ENCODE data around the gene VAV2.

The VAV2 gene

GRCh38 chr9:133882849-133883755 lies 109.0 kb downstream of the VAV2 start:
- no peak overlapping the region for H3K4me3 ChIP-seq (ENCODE audit: low read length in 2 of 2)
- peak overlapping the region; percentile 34 for H3K9ac ChIP-seq (ENCODE audit: low read depth, low read length, poor library complexity)
- H2AFZ ChIP-seq (ENCODE audit: low read length): no peak overlapping the region
- H3K79me1 ChIP-seq (ENCODE audit: low read depth, low read length): peaks cover 27% of the 10 kb centered on the region
- no peak overlapping the region for H2BK120ac ChIP-seq (ENCODE audit: low read depth, low read length)
- H3K4me1 ChIP-seq (ENCODE audit: control insufficient read depth in 2 of 2, insufficient read depth in 1 of 2, low read depth in 1 of 2, low read length in 2 of 2): peaks cover 38 to 50% of the 10 kb centered on the region in 2 donors
- H3K9me3 ChIP-seq (replicated peaks in 1 of 2; ENCODE audit: control insufficient read depth in 2 of 2, insufficient read depth in 1 of 2, low read depth in 1 of 2, low read length in 2 of 2): no peaks in the 10 kb centered on the region
- H4K8ac ChIP-seq (ENCODE audit: low read depth, low read length): no peak overlapping the region
- no peak overlapping the region for H4K91ac ChIP-seq (ENCODE audit: low read depth, low read length, poor library complexity)
- no peaks in the 10 kb centered on the region for H3K36me3 ChIP-seq (replicated peaks in 1 of 2; ENCODE audit: control insufficient read depth in 2 of 2, insufficient read depth in 2 of 2, low read length in 2 of 2)
- H2AK5ac ChIP-seq (ENCODE audit: low read depth, low read length): peak overlapping the region; percentile 56
- no peak overlapping the region for H3K27ac ChIP-seq (replicated peaks; ENCODE audit: low read length)
- whole genome bisulfite sequencing, 2 donors (ENCODE audit: extremely low coverage in 2 of 2, insufficient read length in 2 of 2, insufficient replicate concordance in 1 of 2): no CpG with 5 or more reads among the region's 24 CpGs
- H3K23ac ChIP-seq (ENCODE audit: low read depth, low read length, poor library complexity): no peak overlapping the region
- no peak overlapping the region for H3K4me2 ChIP-seq (ENCODE audit: insufficient read depth, low read length, poor library complexity, severe bottlenecking)
- no peak for DNase-seq (ENCODE audit: low spot score)
- H2BK15ac ChIP-seq (ENCODE audit: low read length): no peak overlapping the region
- peak overlapping the region; percentile 94 for H3K18ac ChIP-seq (ENCODE audit: low read length)
- peak overlapping the region; percentile 32 for H3K14ac ChIP-seq (ENCODE audit: low read length)
- peak overlapping the region; percentile 94 for H2BK5ac ChIP-seq (ENCODE audit: low read length)
- no peaks in the 10 kb centered on the region for H3K27me3 ChIP-seq (ENCODE audit: control insufficient read depth in 3 of 3, insufficient read depth in 3 of 3, low read depth in 1 of 3, low read length in 3 of 3)
- no peak overlapping the region for H3K4ac ChIP-seq (ENCODE audit: low read length)
- H2BK12ac ChIP-seq (ENCODE audit: low read length): no peak overlapping the region

DNA sequence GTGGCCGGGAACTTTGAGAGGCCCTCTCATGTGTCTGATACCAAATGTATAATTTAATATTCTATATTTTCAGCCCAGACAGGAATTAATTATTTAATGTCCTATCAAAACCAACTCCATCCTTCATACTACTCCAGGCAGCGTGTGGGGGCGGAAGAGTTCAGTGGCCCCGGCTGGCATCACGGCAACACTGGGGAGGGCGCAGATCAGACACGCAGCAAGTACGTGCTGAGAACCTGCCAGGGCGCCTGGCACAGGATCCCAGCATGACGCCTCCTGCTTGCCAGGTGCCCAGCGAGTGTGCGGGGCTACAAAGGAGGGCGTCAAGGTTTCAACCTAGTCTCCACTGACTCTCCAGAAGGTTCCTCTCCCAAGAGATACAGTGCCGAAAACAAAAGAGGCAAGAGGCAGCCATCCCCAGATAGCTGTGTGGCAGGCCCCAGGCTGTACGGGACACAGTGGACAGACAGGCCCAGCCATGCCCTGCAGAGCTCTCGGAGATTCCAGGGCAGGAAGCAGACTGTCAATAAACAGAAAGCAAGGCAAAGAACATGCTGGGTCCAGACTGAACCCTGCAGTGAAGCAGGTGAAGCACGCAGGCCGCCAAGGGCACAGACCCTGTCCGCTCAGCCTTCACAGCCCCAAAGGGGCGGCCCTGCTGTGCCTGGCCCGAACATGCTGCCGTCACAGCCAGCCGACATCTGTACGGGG lies 110.3 kb downstream of the VAV2 start:
- peak overlapping the region; percentile 79 for H2AK5ac ChIP-seq (ENCODE audit: low read depth, low read length)
- H4K91ac ChIP-seq (ENCODE audit: low read depth, low read length, poor library complexity): peak overlapping the region; percentile 66
- H2AFZ ChIP-seq (ENCODE audit: low read length): no peak overlapping the region
- peak overlapping the region; percentile 94 for H2BK5ac ChIP-seq (ENCODE audit: low read length)
- no CpG with 5 or more reads among the region's 24 CpGs for WGBS, 2 donors (ENCODE audit: extremely low coverage in 2 of 2, insufficient read length in 2 of 2, insufficient replicate concordance in 1 of 2)
- H3K4me2 ChIP-seq (ENCODE audit: insufficient read depth, low read length, poor library complexity, severe bottlenecking): no peak overlapping the region
- H3K27me3 ChIP-seq (ENCODE audit: control insufficient read depth in 3 of 3, insufficient read depth in 3 of 3, low read depth in 1 of 3, low read length in 3 of 3): no peaks in the 10 kb centered on the region
- peak overlapping the region; percentile 32 for H3K9ac ChIP-seq (ENCODE audit: low read depth, low read length, poor library complexity)
- peak overlapping the region; percentile 84 for H2BK12ac ChIP-seq (ENCODE audit: low read length)
- no peaks in the 10 kb centered on the region for H3K36me3 ChIP-seq (replicated peaks in 1 of 2; ENCODE audit: control insufficient read depth in 2 of 2, insufficient read depth in 2 of 2, low read length in 2 of 2)
- no peak for DNase-seq (ENCODE audit: low spot score)
- H3K79me1 ChIP-seq (ENCODE audit: low read depth, low read length): peaks cover 31% of the 10 kb centered on the region
- H3K18ac ChIP-seq (ENCODE audit: low read length): peak overlapping the region; percentile 93
- H3K27ac ChIP-seq (replicated peaks; ENCODE audit: low read length): peak overlapping the region; percentile 31
- peak overlapping the region; percentile 58 for H3K23ac ChIP-seq (ENCODE audit: low read depth, low read length, poor library complexity)
- H2BK120ac ChIP-seq (ENCODE audit: low read depth, low read length): peak overlapping the region; percentile 90
- no peak overlapping the region for H3K4ac ChIP-seq (ENCODE audit: low read length)
- H3K14ac ChIP-seq (ENCODE audit: low read length): peak overlapping the region; percentile 72
- peak overlapping the region; percentile 18 for H2BK15ac ChIP-seq (ENCODE audit: low read length)
- H3K4me1 ChIP-seq (ENCODE audit: control insufficient read depth in 2 of 2, insufficient read depth in 1 of 2, low read depth in 1 of 2, low read length in 2 of 2): peaks cover 25 to 41% of the 10 kb centered on the region in 2 donors
- H3K9me3 ChIP-seq (replicated peaks in 1 of 2; ENCODE audit: control insufficient read depth in 2 of 2, insufficient read depth in 1 of 2, low read depth in 1 of 2, low read length in 2 of 2): no peaks in the 10 kb centered on the region
- no peak overlapping the region for H4K8ac ChIP-seq (ENCODE audit: low read depth, low read length)
- H3K4me3 ChIP-seq (ENCODE audit: low read length in 2 of 2): no peak overlapping the region

DNA sequence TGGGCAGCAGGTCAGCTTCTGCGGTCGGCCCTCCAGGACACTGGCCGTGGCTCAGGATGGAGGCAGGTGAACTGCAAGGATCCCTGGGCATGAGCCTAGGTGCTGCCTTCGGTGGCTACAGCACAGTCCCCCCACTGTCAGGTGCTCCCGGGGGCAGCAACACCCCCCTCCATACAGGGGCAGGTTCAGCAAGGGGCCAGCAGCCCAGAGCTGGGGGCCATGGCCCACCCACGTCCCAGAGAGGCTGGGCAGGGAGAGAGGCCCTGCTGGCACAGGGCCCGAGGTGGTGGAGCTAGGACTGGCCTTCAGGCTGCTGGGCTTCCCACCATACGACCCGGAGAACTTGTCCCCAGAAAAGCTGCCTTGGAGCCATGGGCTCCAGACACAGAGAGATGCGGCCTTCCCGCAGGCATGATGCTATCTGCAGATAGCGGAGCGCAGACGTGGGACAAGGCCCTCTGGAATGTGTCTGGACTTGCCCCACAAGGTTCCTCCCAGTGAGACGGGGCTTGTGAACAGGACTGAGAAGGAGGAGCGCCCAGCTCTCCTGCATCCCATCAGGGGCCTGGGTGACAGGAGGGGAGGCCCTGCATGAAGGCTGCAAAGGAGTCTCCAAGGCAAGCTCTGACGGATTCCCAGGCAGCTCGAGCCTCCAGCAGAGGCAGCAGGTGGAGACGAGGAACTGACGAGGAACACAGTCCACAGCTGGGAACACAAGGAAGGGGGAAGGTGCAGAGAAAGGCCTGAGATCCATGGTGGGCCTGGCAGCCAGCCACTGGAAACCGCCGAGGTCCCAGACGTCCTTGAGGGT lies 111.1 kb downstream of the VAV2 start:
- peak overlapping the region; percentile 79 for H2AK5ac ChIP-seq (ENCODE audit: low read depth, low read length)
- no peak overlapping the region for H3K4me2 ChIP-seq (ENCODE audit: insufficient read depth, low read length, poor library complexity, severe bottlenecking)
- H3K9me3 ChIP-seq (replicated peaks in 1 of 2; ENCODE audit: control insufficient read depth in 2 of 2, insufficient read depth in 1 of 2, low read depth in 1 of 2, low read length in 2 of 2): no peaks in the 10 kb centered on the region
- H2BK12ac ChIP-seq (ENCODE audit: low read length): peak overlapping the region; percentile 50
- H2BK5ac ChIP-seq (ENCODE audit: low read length): peak overlapping the region; percentile 94
- WGBS, 2 donors (ENCODE audit: extremely low coverage in 2 of 2, insufficient read length in 2 of 2, insufficient replicate concordance in 1 of 2): no CpG with 5 or more reads among the region's 23 CpGs
- peaks cover 30% of the 10 kb centered on the region for H3K79me1 ChIP-seq (ENCODE audit: low read depth, low read length)
- peak overlapping the region; percentile 37 for H3K4ac ChIP-seq (ENCODE audit: low read length)
- peak overlapping the region; percentile 17 for H3K14ac ChIP-seq (ENCODE audit: low read length)
- no peaks in the 10 kb centered on the region for H3K27me3 ChIP-seq (ENCODE audit: control insufficient read depth in 3 of 3, insufficient read depth in 3 of 3, low read depth in 1 of 3, low read length in 3 of 3)
- no peak overlapping the region for H4K8ac ChIP-seq (ENCODE audit: low read depth, low read length)
- no peak overlapping the region for H3K4me3 ChIP-seq (ENCODE audit: low read length in 2 of 2)
- H3K27ac ChIP-seq (replicated peaks; ENCODE audit: low read length): peak overlapping the region; percentile 36
- peaks cover 23 to 39% of the 10 kb centered on the region in 2 donors for H3K4me1 ChIP-seq (ENCODE audit: control insufficient read depth in 2 of 2, insufficient read depth in 1 of 2, low read depth in 1 of 2, low read length in 2 of 2)
- H2BK15ac ChIP-seq (ENCODE audit: low read length): peak overlapping the region; percentile 18
- H2AFZ ChIP-seq (ENCODE audit: low read length): no peak overlapping the region
- peak overlapping the region; percentile 94 for H3K18ac ChIP-seq (ENCODE audit: low read length)
- no peaks in the 10 kb centered on the region for H3K36me3 ChIP-seq (replicated peaks in 1 of 2; ENCODE audit: control insufficient read depth in 2 of 2, insufficient read depth in 2 of 2, low read length in 2 of 2)
- no peak overlapping the region for H3K9ac ChIP-seq (ENCODE audit: low read depth, low read length, poor library complexity)
- H2BK120ac ChIP-seq (ENCODE audit: low read depth, low read length): no peak overlapping the region
- DNase-seq (ENCODE audit: low spot score): no peak
- no peak overlapping the region for H4K91ac ChIP-seq (ENCODE audit: low read depth, low read length, poor library complexity)
- H3K23ac ChIP-seq (ENCODE audit: low read depth, low read length, poor library complexity): no peak overlapping the region

Measured in neuronal stem cell (in vitro differentiated cells).